Measurements from ENCODE around the gene TUFT1. TPM values are rescaled to one million over a fixed set of nuclear protein-coding genes. Genes with fewer than 3 reads are reported as not detected.

TUFT1 gene
- total and polyA plus RNA-seq, 2 of the 8 experiments (the other 6 are each of a cell fraction or from before 2014, with no cell fraction given) = 7.3 to 10.4 TPM

GRCh38 chr1:151520359-151520758, 19.8 kb upstream of the TUFT1 start:
- Histone ChIP-seq H3K4me3 (ENCODE audit: extremely low read depth in 1 of 4, insufficient read depth in 2 of 4, low read depth in 3 of 4, low read length in 4 of 4) (no peak overlapping the region), H3K79me1 (ENCODE audit: low read depth, low read length) (peaks cover 2% of the 10 kb centered on the region; the same call in 1 of the 2 replicates), H2BK5ac (ENCODE audit: low read depth, low read length) (no peak overlapping the region), H2BK12ac (ENCODE audit: low read depth, low read length) (no peak overlapping the region), H3K79me2 (ENCODE audit: control insufficient read depth in 1 of 2, insufficient read depth in 2 of 2, low read length in 2 of 2) (peaks cover 0 to 22% of the 10 kb centered on the region in 2 experiments; a peak in 2 of 4 replicates), H3K9ac (replicated peaks in 1 of 4; ENCODE audit: extremely low read depth in 1 of 4, low read depth in 3 of 4, low read length in 3 of 4) (no peak overlapping the region), H3K27ac (ENCODE audit: low read depth, low read length) (no peak overlapping the region), H3K14ac (ENCODE audit: insufficient read length) (no peak overlapping the region), H4K8ac (ENCODE audit: extremely low read depth, insufficient read depth, low read length) (no peak overlapping the region), H4K20me1 (replicated peaks in 1 of 2; ENCODE audit: control insufficient read depth in 1 of 2, insufficient read depth in 2 of 2, low read length in 2 of 2) (peaks cover 0 to 4% of the 10 kb centered on the region in 2 experiments), H2BK20ac (ENCODE audit: low read length) (no peak overlapping the region), H4K91ac (replicated peaks; ENCODE audit: insufficient read length, low read length) (no peak overlapping the region), H3K9me3 (ENCODE audit: insufficient read depth in 2 of 2, low read depth in 1 of 2, low read length in 1 of 2) (no peaks in the 10 kb centered on the region), H3K4me2 (ENCODE audit: insufficient read depth in 1 of 2, low read depth in 2 of 2, low read length in 2 of 2) (no peak overlapping the region), H3K27me3 (replicated peaks in 1 of 4; ENCODE audit: control insufficient read depth in 3 of 4, extremely low read depth in 1 of 4, insufficient read depth in 3 of 4, low read length in 3 of 4) (no peaks in the 10 kb centered on the region), H3K18ac (ENCODE audit: extremely low read depth, low read length) (no peak overlapping the region), H2BK15ac (ENCODE audit: low read length) (no peak overlapping the region), H3K56ac (replicated peaks; ENCODE audit: insufficient read length, low read depth, low read length) (no peak overlapping the region), H3K4ac (replicated peaks; ENCODE audit: insufficient read length, low read depth, low read length) (no peak overlapping the region), H2AK5ac (ENCODE audit: low read depth, low read length) (no peak overlapping the region), H3K36me3 (ENCODE audit: control insufficient read depth in 2 of 4, insufficient read depth in 4 of 4, low read length in 3 of 4) (peaks cover 23 to 46% (median 42%) of the 10 kb centered on the region in 4 experiments), H3K23me2 (ENCODE audit: low read depth, low read length) (no peaks in the 10 kb centered on the region; the same call in 1 of the 2 replicates), H3K23ac (ENCODE audit: insufficient read length) (no peak overlapping the region), H2AFZ (ENCODE audit: low read length) (no peak overlapping the region), H2BK120ac (replicated peaks; ENCODE audit: low read depth, low read length) (no peak overlapping the region), H3K4me1 (replicated peaks in 1 of 4; ENCODE audit: control insufficient read depth in 3 of 4, insufficient read depth in 4 of 4, low read length in 3 of 4) (peaks cover 1 to 7% (median 3%) of the 10 kb centered on the region in 4 experiments; a peak in 3 of 7 replicates), H4K5ac (ENCODE audit: insufficient read length, low read depth, low read length) (no peak overlapping the region)
- ChIA-PET CTCF (ENCODE audit: partially characterized antibody) (interaction anchor here (0.6 to 6.1 kb wide), 4 partner anchors 13 to 329 kb away, joined by 3 to 54 read pairs (median 6); no protein-coding TSS in a partner anchor), POLR2A (ENCODE audit: partially characterized antibody) (interaction anchor here (17.1 kb wide), 1 partner anchor 17 kb away, joined by 283 read pairs; the partner anchor contains the start of gene TUFT1)
- DNase-seq (ENCODE audit: low read depth in 1 of 2, low spot score in 2 of 2) = no peak
- FAIRE-seq = no peak
- 94% methylated on average over 4 of the region's 4 CpGs; no CpG with 5 or more reads in 1 of the 2 experiments for WGBS, 2 experiments (ENCODE audit: extremely low coverage in 1 of 2, insufficient coverage in 1 of 2, insufficient read length in 1 of 2, insufficient replicate concordance in 2 of 2, low coverage in 1 of 2, low lambda C conversion rate in 2 of 2, missing lambda C conversion rate in 1 of 2)
- no peak for TF ChIP-seq CHD1 (IDR thresholded peaks at IDR 0.05; ENCODE audit: low read depth, low read length)
- TF ChIP-seq, protein P1, sequence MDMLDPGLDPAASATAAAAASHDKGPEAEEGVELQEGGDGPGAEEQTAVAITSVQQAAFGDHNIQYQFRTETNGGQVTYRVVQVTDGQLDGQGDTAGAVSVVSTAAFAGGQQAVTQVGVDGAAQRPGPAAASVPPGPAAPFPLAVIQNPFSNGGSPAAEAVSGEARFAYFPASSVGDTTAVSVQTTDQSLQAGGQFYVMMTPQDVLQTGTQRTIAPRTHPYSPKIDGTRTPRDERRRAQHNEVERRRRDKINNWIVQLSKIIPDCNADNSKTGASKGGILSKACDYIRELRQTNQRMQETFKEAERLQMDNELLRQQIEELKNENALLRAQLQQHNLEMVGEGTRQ (IDR thresholded peaks at IDR 0.05; ENCODE audit: low read length) = no peak
- no peak for TF ChIP-seq RFX5 (IDR thresholded peaks at IDR 0.05; ENCODE audit: borderline replicate concordance, low read depth, low read length)
